HL-60 (cell line): ENCODE data around the gene ANO2.

ENCODE experiments used
- CTCF ChIP-seq: IDR thresholded peaks from one replicate; pipeline ENCODE4 v1.5.1; 2011; ENCODE audit warnings: low read length, control low read depth, inconsistent platforms; ENCODE audit not compliant: insufficient read depth
- POLR2AphosphoS5 ChIP-seq: IDR thresholded peaks from 2 replicates; pipeline ENCODE4 v1.6.1; 2012; ENCODE audit warnings: low read depth
- REST ChIP-seq: IDR thresholded peaks from 2 replicates; pipeline ENCODE4 v1.6.1; 2012; ENCODE audit warnings: low read depth; ENCODE audit not compliant: insufficient replicate concordance

GRCh38 chr12:5615760-5616159 is 329.3 kb downstream of the ANO2 start:
- TF ChIP-seq CTCF (no peak), POLR2AphosphoS5 (no peak), REST (no peak)
